ENCODE results near the gene NLE1.
"Not testable (repeated sequence)": the region's sequence is repeated elsewhere in the genome, so short reads cannot be mapped to it uniquely, and the experiment has no call there.

NLE1 gene

DNA sequence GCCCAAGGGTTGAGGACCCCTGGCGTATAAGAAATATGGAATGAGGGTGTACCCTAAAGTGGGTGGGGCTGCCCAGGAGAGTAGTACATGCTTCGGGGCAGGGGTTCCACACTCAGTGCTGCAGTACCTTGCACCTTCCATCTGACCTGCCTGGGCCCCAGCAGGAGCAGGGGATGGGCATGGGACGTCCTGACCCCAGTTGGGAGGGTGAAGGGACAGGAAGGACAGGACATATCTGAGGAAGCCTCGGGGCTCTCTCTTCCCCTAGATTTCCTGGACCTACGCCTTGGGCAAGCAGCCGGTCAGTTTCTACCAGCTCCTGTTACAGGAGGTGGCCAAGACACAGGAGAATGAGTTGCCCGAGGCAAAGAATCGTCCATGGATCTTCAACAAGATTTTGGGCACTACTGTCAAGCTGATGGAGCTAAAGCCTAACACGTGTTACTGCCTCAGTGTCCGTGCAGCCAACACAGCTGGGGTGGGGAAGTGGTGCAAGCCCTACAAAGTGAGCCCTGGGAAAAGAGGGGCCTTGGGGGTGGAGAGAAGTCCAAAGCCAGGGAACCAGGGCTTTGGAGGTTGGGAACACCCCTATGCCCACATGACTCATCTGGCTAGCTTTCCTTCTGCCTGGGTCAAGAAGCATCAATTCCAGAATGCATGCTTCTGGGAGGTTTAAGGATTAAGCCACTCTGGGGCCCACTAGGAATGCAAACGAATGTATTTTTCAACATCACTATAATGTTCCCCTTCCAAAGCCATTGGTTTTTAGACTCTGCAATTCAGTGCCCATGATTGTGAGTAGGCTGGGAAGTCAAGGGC is 12.7 kb downstream of the NLE1 start:
- DNase-seq (ENCODE audit: low spot score): peak; percentile 70

DNA sequence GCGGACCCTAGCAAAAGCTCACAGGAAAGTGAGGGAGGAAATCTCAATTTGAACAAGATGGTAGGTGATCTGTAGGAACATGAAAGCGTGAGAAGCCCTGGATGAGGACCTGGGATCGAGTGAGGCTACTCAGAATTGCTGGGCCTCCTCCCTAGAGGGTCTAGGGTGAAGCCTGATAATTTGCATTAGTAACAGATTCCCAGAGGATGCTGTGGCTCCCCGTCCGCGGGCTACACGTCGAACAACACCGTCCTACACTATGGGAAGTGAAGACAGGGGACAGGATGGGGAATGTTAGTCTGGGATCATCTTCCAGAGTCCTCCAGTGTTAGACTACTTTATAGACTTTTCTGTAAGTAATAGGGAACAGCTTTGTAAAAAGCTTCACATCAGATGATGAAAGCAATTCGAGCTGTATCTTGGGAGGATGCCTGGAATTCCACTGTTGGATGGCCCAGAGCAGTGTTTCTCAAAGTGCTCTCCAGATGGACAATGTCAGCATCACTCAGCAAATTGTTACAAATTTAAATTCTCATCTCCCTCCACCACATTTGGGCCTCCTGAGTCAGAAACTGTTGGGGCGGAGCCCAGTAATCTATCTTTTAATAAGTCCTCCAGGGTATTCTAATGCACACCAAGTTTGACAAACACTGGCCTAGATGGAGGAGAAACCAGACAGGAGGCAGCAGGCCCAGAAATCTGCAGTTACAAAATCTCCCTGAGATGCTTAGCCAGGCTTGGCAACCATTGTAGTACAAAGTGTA is 14.2 kb downstream of the NLE1 start:
- DNase-seq (ENCODE audit: low spot score): peak; percentile 81

DNA sequence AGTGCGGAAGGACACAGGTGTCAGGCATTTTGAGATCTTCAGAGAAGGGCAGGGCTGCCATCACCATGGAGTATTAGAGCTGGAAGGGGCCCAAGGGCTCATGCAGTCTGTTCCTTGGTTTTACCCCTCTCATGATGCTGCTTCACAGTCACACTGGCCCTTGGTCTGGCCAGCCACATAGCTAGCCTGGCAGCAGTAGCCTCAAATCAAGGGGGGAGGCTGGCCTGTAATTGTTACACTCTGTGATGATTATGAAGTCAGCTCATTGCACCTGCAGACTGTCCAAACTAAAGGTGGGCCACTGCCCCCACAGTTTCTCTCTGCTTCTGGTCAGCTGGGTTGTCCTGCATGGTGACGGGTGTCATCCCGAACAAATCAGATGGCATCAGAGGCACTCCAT is 20.8 kb downstream of the NLE1 start, which contains the start of gene FNDC8:
Gene FNDC8 (plus strand): TSS at position 301 of the 400 bp plus-strand sequence. CDS start 79 bp downstream, at position 380.
- no peak for DNase-seq (ENCODE audit: low spot score)

DNA sequence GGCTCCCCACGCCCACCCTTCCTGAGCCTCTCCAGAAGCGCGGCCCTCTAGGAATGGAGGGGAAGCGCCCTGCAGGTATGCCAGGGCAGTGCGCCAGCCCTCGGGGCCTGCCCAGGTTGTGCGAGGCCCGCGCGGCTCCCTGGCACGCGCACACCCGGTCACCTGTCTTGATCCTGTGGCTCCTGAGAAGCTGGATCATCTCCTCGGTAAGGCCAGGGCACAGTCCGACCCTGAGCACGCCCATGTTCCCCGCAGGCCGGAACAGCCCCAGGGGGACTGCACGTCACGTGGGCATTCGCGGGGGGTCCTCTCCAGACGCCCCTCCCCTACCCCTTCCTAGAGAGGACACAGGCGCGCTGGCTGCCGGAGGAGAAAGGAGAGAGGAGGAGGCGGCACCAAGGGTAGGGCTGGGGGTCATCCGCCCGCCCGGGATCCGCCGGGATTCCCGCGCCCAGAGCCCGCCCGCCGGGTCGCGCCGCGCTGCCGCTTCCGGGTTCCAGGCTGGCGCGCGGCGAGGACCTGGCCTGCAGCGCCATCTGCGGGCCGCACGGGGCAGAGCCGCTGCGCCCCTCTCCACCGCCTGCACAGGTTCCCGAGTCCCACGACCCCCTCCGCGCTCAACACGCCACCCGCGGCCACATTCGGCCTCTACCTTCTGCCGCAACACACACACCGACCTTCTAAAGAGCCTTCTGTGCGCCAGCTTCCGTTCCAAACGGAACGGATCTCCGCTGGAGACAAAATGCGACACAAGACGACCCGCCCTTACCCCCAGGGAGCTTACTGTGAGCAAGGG is 22.5 kb downstream of the NLE1 start, which contains the start of gene RAD51D:
Gene RAD51D (minus strand): TSS at position 491 of the 796 bp plus-strand sequence. CDS start 247 bp downstream, at position 244.
- DNase-seq (ENCODE audit: low spot score): peak; percentile 94

DNA sequence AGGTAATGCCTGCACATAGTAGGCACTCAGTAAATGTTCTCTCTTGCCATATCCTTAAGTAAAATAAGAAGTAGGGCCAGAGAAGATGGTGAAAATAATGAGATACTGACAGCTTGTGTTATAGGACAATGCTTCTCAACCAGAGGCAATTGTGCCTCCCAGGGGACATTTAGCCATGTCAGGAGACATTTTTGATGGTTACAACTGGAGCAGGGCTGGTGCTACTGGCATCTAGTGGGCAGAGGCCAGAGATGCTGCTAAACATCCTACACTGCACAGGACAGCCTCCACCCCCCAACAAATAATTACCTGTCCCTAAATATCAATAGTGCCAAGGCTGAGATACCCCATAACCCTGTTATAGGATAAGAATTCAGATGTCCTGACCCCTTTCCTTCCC is 24.1 kb downstream of the NLE1 start:
- no peak for DNase-seq (ENCODE audit: low spot score)

DNA sequence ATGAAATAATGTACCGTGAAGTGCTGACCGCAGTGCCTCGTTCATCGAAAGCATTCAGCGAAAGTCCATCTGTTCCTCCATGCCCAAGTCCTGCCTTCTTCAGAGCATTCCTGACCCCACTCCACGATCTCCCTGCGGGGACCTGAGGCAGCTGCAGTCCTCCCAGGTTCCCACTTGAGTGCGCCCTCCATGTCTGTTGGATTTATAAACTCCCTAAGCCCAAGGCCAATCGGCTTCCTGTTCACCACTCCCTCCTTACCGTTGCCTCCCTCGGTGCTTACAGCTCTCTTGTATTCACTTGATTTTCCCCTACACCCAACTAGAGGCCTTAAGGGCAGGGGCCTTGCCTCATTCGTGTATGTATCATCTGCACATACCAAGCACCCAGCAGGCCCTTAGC is 25.3 kb downstream of the NLE1 start:
- DNase-seq (ENCODE audit: low spot score): peak; percentile 2

DNA sequence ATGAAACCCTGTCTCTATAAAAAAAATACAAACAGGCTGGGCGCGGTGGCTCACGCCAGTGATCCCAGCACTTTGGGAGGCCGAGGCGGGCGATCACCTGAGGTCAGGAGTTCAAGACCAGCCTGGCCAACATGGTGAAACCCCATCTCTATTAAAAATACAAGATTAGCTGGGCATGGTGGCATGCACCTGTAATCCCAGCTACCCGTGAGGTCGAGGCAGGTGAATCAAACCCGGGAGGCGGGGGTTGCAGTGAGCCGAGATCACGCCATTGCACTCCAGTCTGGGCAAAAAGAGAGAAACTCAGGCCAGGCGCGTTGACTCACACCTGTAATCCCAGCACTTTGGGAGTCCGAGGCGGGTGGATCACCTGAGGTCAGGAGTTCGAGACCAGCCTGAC is 31.3 kb downstream of the NLE1 start:
- DNase-seq (ENCODE audit: low spot score): not testable (repeated sequence)

DNA sequence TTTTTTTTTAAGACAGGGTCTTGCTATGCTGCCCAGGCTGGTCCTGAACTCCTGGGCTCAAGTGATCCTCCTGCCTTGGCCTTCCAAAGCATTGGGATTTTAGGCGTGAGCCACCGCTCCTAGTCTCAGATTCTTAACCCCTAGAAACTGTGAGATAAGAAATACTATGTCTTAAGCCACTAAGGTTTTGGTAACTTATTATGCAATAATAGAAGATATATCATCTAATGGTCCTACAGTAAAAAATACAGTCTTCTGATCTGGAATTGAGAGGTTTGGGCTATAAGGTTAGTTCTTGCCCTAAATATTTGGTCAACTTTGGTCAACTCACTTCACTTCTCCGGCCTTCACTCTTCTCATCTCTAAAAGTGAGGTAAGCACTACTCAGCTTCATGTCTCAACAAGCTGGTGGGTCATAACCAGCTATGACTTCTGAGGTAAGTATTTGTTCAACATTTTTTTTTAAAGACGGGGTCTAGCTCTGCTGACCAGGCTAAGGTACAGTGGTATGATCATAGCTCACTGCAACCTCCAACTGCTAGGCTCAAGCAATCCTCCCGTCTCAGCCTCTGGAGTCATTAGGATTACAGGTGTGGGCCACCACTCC is 37.2 kb downstream of the NLE1 start:
- DNase-seq (ENCODE audit: low spot score): no peak

DNA sequence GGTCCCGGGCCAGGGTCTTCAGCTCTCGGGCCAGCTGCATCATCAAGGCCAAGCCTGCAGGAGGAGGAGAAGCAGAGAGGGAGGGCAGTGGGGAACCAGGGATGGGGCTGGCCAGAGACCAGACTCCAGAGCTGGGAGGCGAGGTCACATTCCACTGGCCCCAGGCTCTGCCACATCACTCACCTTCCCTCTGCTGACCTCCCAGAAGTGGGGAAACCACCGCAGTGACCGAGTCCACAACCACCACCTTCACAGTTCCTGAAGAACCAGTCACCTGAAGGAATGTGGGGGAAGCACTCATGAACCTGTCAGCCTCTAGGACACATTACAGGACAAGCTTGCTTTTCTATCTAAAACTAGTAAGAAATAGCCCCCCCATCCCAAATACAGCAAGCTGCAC is 38.8 kb downstream of the NLE1 start:
- DNase-seq (ENCODE audit: low spot score): no peak

DNA sequence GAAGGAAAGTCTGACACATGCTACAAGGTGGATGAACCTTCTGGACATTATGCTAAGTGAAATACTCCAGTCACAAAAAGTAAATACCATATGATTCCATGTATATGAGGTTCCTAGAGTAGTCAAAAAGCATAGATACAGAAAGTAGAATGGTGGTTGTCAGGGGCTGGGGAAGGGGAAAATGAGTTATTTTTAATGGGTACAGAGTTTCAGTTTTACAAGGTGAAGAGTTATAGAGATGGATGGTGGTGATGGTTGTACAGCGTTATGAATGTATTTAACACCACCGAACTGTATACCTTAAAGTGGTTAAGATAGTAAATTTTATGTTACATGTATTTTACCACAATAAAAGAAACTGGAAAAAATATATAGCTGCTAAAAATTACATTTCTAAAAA is 40.4 kb downstream of the NLE1 start:
- DNase-seq (ENCODE audit: low spot score): no peak

DNA sequence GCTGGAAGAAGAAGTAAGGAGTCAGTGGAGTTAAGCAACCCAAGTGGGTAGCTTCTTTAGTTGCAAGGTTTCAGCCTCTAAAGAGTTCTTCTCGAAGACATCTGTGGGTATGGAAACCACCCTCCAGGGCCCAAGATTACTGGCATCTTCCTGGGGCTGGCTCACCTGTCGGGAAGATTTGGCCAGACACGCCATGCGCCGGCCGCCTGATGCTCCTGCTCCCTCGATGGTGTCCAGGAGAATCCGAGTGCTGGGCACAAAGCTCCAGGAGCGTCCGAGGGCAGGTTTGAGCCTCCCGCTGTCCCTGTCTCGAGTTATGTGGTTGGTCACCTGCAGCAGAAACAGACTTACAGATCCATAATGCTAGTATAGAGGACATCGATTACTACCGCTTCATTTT is 41.1 kb downstream of the NLE1 start:
- DNase-seq (ENCODE audit: low spot score): no peak

DNA sequence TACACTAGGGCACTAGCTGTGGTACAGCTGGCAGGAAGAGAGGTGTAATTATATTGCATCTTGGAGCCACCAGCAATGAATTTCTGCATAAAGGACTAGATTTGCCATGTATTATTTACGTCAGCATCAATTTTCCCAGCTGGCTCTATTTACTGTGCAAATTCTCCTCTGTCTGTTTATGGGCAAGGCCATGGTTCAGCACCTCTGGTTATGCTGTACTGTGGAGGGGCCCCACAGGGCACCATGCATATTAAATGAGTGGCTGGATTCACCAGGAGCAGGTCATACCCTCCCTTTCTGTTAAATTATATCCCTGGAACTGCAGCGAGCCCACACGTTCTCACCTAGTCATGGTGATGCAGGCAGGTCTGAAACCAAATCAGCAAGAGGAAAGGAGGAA is 42.2 kb downstream of the NLE1 start:
- DNase-seq (ENCODE audit: low spot score): no peak

DNA sequence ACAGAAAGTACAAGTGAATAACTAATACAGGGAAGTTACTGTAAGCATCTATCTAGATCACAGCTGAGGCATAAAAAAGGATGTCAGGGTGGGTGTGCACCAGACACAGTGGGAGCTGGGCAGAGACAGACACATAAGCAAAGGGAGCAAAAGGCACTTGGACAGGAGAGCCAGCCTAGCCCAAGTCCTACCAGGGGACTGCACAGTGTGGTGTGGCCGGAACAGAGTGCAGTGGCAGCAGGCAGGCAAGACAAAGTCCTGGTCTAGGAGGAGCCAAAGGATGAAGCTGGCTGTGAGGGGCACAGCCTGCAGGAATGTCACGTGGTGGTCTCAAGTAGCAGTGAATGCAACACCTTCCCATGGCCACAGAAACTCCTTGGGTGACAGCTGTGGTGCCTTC is 44.3 kb downstream of the NLE1 start:
- DNase-seq (ENCODE audit: low spot score): no peak

DNA sequence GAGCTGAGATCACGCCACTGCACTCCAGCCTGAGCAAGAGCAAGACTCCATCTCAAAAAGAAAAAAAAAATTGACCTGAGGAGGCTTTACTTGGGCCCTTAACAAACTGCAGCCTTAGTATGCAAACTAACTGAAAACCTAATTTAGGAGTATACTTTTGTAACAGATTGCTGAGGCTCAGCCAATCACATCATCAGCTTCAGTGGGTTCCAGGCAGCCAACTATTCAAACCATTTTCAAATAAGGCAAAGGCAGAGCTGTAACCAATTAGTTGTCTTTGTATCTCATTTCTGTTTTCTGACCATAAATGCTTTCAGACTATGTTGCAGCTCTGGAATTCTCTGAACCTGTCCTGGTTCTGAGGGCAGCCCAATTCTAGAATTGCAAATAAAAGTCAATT is 46.4 kb downstream of the NLE1 start:
- DNase-seq (ENCODE audit: low spot score): no peak

DNA sequence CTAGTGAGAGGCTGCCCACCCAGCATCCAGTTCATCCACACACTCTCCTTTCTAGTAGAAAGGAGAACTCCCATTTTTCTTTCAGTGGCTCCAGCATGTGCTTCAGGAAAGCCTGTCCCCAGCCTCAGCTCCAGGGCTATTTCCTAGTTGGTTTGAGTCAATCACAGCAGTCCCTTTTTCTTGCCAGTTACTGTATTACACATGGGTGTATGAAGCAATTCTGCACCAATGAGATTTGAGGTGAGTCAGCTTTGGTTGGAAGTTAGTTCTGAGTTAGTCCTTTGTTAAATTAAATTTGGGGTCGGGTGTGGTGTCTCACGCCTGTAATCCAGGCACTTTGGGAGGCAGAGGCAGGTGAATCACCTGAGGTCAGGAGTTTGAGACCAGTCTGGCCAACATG is 47.2 kb downstream of the NLE1 start:
- DNase-seq (ENCODE audit: low spot score): peak; percentile 82

DNA sequence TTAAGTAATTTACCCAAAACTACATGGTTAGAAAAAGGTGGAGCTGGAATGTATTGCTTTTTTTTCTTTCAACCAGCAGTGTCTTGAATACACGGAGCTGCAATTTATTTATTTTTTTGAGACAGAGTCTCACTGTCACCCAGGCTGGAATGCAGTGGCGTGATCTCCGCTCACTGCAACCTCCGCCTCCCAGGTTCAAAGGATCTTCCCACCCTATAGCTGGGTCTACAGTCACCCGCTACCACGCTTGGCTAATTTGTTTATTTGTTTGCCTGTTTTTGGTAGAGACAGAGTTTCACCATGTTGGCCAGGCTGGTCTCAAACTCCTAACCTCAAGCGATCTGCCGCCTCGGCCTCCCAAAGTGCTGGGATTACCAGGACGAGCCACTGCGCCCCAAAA is 51.4 kb downstream of the NLE1 start:
- DNase-seq (ENCODE audit: low spot score): not testable (repeated sequence)

DNA sequence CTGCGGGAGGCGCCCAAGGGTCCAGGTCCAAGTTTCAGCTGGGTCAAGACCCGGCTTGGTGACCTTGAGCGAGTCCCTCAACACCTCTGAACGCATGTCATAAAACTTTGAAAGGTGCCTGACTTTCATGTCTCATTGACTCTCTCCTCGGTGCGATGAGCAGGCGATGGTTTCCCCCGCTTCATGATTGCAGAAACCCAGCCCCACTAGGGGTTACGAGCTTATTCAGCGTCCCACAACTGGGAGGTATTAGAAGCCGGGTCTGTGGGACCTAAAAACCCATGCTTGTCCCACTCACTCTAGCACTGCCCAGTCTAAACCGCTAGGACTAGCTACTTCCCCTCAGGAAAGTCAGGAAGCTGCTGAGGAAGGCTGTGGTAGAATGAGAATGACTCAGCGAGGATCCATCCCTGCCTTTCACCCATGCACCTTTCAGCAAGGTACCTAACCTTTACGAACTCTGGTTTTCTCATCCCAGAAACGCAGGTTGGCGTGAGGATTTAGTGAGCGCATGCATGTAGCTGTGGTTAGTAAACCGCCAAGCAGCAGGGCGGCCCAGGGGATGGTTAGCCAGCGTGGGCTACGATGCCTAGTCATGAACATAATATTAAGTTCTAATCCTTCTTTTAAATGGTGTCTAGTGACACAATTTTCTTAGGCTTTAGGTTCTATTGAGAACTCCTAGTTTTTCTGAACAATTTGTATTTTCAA is 52.4 kb downstream of the NLE1 start:
- no peak for DNase-seq (ENCODE audit: low spot score)

DNA sequence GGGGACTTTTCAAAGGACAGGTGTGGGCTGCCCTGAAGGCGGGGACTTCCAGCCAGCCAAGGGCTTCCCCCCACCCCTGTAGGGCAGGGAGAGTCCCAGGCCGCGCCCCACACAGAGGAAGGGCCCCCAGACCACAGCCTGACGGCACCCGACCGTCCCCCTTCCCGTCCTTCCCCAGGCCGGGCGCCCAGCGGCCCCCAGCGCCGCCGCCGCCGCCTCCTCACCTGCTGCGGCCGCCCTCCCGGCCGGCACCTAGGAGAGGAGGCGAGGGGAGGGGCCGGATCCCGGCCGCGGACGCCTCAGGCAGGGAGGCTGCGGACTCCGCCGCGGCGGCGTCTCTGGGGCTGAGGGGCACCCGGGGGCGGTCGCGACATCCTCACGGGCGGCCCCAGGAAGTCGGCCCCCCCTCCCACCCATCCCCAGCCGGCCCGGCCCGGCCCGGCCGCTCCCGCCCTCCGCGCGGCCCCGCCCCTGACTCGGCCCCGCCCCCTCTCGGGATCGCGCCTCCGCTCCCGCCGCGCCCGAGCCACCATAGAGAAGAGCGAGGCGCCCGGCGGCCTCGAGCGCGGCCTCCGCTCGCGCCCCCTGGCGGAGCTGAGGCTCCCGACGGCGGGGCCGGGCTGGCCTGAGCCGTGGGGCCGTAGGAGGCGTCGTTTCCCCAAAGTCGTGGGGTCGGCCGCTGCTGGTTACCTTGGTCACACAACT is 53.1 kb downstream of the NLE1 start:
- peak; percentile 95 for DNase-seq (ENCODE audit: low spot score)

DNA sequence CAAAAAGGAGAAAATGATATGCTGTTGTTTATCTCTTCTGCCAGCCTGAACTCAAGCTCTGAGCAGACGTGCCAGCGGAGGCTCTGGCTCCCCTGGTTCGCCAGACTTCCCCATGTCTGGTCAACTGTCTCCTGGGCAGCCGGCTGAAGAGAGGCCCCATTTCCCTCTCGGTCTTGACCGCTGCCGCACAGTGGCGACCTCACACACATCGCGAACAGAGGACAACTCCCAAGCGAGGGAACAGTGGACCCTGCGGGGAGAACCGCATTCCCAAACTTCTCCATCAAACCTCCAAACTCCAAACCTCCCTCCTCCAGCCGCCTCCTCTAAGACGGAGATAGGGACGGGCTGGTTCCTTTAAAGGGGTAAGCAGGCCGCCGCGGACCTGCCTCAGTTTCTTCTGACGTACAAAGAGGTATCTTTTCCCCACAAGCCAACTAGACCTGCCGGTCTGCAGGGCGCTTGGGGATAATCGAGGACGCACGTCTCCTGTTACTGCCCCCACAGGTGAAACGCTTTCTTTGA is 53.7 kb downstream of the NLE1 start:
- DNase-seq (ENCODE audit: low spot score): peak; percentile 55

DNA sequence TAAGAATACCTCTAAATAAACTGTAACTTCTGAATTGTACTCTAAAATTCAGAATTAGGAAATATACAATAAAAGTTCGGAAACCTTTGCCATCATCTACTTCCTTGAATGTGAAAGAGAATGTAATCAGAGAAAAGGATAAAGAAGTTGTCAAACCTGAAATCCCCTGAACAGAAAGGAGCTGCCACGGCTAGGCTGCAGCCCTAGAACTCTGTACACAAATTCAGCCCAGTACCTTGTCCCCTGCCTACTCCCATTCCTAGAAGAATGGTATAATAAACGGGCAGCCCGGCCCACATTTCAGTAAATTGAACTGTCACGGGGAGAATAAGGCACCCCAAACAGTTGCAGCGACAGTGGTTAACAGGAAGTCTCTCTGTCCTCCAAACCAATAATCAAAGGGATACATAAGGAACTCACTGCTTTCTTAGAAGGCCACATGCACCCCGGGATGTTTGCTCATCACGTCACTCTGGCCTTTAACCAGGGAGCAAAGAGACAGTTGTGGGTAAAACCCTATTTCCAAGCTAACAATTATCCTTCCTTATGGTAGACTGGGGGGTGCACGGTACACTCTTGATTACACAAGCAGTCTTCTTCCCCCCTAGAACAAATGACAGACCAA is 54.3 kb downstream of the NLE1 start:
- DNase-seq (ENCODE audit: low spot score): no peak

Data from AG20443 (cell line).